Stimulated activated CD8-positive, alpha-beta memory T cell treated with anti-CD3 and anti-CD28 coated beads, Interleukin-15, amount 100 ng/mL, for 1 hour (primary cell): ENCODE measurements around the gene CD3D.
"Not testable (repeated sequence)": the region's sequence is repeated elsewhere in the genome, so short reads cannot be mapped to it uniquely, and the experiment has no call there.

Source experiments
- DNase-seq: peaks from one replicate; pipeline ENCODE4 v3.0.0-alpha.2; 2020; ENCODE audit warnings: low read depth

CD3D gene

DNA sequence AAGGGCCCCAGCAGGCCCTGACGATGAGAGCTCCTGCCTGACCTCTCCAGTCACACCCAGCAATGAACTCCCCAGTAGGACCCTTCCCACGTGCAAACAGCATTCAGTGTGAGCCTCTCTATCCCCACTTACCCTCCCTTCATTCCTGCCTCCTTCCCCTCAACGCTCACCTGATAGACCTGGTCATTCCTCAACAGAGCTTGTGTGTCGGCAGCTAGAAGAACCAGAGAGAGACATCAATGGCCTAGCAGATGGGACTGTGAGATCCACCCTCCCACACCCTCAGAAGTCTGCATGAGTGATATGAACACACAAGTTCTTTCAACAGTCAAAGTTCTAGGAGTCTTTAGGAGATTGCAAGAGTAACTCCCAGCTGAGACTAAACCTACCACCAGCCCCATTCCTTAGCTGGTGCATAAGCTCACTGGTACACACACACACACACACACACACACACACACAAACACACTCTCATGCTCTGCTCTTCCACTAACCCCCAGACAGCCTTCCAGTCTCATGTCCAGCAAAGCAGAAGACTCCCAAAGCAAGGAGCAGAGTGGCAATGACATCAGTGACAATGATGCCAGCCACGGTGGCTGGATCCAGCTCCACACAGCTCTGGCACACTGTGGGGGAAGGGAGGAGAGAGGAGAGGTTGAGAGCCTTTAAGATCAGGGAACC, 3.1 kb downstream of the CD3D start:
- DNase-seq, result no peak

- DNase-seq, result peak; percentile 76
Measured at GRCh38 chr11:118338637-118339061, 3.9 kb downstream of the CD3D start.

- no peak for DNase-seq
Measured at GRCh38 chr11:118334745-118335144, 7.8 kb downstream of the CD3D start.

- DNase-seq, result no peak
Measured at GRCh38 chr11:118328745-118329144, 13.8 kb downstream of the CD3D start.

- no peak for DNase-seq
Measured at GRCh38 chr11:118325283-118325682, 17.2 kb downstream of the CD3D start.

DNA sequence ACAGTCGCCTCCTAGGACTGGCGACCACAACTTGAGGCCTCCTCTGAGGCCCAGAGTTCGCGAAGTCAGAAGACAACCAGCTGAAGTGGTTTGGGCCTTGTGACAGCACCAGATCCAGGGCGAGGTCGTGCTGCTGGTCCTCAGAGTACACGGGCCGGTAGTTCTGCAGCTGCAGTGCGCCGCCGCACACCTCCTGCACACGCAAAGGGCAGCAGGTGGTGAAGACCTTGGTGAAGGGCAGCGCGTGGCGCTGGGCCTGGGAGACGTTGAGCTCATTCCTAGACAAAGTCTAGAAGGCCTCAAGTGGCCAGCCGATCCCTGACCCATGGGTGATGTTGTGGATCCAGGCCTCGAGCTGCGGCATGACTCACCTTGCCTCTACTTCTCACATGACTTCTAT, 19.8 kb downstream of the CD3D start:
- DNase-seq, result no peak

- no peak for DNase-seq
Measured at GRCh38 chr11:118321386-118322082, 21.0 kb downstream of the CD3D start.

DNA sequence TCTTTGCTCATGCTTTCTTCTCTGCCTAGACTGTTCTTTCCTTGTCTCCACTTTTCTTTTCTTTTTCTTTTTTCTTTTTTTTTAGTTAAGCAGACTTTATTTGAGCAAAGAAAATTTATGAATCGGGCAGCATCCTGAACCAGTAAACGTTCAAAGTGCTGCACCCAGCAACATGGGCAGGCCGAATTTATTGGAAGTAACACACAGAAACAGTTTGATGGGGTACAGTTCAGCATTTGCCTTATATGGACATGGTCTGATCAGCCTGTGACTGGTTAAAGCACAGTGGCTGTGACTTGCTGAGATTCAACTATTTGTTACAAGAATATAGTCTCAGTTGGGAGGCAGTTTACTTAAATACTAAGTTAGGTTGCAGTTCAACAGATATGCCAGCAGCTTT, 22.0 kb downstream of the CD3D start:
- no peak for DNase-seq

- DNase-seq, result no peak
Measured at GRCh38 chr11:118319337-118319707, 23.2 kb downstream of the CD3D start.

GRCh38 chr11:118318581-118319336, 23.7 kb downstream of the CD3D start:
- DNase-seq, result no peak

GRCh38 chr11:118318124-118318523, 24.4 kb downstream of the CD3D start:
- DNase-seq, result no peak

GRCh38 chr11:118314988-118315411, 27.5 kb downstream of the CD3D start:
- no peak for DNase-seq

- DNase-seq, result no peak
Measured at GRCh38 chr11:118313242-118313641, 29.3 kb downstream of the CD3D start.

DNA sequence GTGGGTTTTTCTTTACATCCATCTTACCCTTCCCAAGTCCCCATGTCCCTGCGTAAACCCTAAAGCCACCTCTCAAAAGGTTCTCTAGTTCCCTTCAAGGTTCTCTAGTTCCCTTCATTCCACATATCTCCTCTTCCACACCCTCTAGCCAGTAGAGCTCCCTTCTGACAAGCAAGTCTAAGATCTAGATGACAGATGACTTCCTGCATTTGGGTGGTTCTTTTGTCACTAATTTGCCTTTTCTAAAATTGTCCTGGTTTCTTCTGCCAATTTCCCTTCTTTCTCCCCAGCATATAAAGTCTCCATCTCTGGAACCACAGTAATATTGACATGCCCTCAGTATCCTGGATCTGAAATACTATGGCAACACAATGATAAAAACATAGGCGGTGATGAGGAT, 30.2 kb downstream of the CD3D start:
- no peak for DNase-seq

GRCh38 chr11:118311518-118311917, 31.0 kb downstream of the CD3D start:
- DNase-seq, result no peak

- no peak for DNase-seq
Measured at GRCh38 chr11:118310781-118311485, 31.6 kb downstream of the CD3D start.

DNA sequence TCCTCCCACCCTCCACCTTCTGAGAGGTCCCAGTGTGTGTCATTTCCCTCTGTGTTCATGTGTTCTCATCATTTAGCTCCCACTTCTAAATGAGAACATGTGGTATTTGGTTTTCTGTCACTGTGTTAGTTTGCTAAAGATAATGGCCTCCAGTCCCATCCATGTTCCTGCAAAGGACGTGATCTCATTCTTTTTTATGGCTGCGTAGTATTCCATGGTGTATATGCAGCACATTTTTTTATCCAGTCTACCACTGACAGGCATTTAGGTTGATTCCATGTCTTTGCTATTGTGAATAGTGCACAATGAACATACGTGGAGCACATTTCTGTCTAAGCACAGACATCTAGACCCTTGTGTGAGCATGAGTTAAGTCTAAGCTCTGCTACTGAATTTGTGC, 32.2 kb downstream of the CD3D start:
- no peak for DNase-seq

DNA sequence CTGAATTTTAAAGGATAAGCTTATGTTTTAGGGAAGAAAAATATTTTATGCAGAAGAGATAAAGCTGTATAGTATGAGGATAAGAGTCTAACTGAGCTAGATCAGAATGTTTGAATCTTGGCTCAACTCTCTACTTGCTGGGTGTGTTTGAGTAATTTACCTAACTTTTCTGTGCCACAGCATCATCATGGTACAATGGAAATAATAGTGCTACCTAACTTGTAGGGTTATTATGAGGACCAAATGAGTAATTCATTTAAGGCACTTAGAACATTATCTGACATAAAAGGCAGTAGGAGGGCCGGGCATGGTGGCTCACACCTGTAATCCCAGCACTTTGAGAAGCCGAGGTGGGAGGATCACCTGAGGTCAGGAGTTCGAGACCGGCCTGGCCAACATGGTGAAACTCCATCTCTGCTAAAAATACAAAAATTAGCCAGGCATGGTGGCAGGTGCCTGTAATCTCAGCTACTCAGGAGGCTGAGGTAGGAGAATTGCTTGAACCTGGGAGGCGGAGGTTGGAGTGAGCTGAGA, 33.4 kb downstream of the CD3D start:
- not testable (repeated sequence) for DNase-seq

- DNase-seq, result no peak
Measured at GRCh38 chr11:118306556-118306955, 35.9 kb downstream of the CD3D start.

DNA sequence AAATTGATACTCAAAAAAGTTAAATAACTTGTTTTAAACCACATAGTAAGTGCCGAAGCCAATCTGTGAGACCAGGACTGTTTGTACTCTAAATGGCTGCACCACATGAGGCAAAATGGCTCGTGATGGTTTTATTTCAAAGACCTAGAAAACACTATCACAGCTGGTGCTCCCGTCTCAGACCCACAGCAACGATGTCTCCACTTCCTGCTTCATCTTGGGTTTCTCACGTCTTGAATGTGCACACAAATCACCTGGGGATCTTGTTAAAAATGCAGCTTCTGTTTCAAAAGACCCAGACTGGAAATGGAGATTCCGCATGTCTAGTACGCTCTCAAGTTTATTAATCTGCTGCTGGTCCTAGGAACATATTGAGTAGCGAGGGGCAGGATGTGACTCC, 36.8 kb downstream of the CD3D start:
- DNase-seq, result no peak

DNA sequence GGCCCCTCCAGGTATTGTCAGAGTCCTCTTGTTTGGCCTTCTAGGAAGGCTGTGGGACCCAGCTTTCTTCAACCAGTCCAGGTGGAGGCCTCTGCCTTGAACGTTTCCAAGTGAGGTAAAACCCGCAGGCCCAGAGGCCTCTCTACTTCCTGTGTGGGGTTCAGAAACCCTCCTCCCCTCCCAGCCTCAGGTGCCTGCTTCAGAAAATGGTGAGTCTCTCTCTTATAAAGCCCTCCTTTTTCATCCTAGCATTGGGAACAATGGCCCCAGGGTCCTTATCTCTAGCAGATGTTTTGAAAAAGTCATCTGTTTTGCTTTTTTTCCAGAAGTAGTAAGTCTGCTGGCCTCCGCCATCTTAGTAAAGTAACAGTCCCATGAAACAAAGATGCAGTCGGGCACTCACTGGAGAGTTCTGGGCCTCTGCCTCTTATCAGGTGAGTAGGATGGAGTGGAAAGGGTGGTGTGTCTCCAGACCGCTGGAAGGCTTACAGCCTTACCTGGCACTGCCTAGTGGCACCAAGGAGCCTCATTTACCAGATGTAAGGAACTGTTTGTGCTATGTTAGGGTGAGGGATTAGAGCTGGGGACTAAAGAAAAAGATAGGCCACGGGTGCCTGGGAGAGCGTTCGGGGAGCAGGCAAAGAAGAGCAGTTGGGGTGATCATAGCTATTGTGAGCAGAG, 37.8 kb downstream of the CD3D start, which contains the start of gene CD3E:
CD3E (plus strand) TSS at position 163 of the 681 bp plus-strand sequence; CDS start at position 386, 223 bp downstream.
- DNase-seq, result no peak

- DNase-seq, result no peak
Measured at GRCh38 chr11:118304227-118304567, 38.3 kb downstream of the CD3D start.
